Measurements from ENCODE around the gene PRPSAP1.
"Not testable (repeated sequence)": the region's sequence is repeated elsewhere in the genome, so short reads cannot be mapped to it uniquely, and the experiment has no call there.

Gene PRPSAP1

GRCh38 chr17:76357597-76358158 is 4.0 kb upstream of the PRPSAP1 start:
- FAIRE-seq = no peak

- FAIRE-seq = no peak
Measured at GRCh38 chr17:76356803-76357456, 3.2 kb upstream of the PRPSAP1 start.

- FAIRE-seq = no peak
Measured at GRCh38 chr17:76354747-76355310, 1.1 kb upstream of the PRPSAP1 start.

- no peak for FAIRE-seq
Measured at GRCh38 chr17:76354317-76354729, 607 bp upstream of the PRPSAP1 start.

- FAIRE-seq = no peak
Measured at GRCh38 chr17:76353004-76353598, 615 bp downstream of the PRPSAP1 start.

- no peak for FAIRE-seq
Measured at GRCh38 chr17:76351526-76352071, 2.1 kb downstream of the PRPSAP1 start.

- FAIRE-seq = no peak
Measured at GRCh38 chr17:76350463-76350862, 3.3 kb downstream of the PRPSAP1 start.

GRCh38 chr17:76346936-76347335 is 6.8 kb downstream of the PRPSAP1 start:
- not testable (repeated sequence) for FAIRE-seq

GRCh38 chr17:76345377-76345974 is 8.2 kb downstream of the PRPSAP1 start:
- no peak for FAIRE-seq

- no peak for FAIRE-seq
Measured at GRCh38 chr17:76343106-76343505, 10.6 kb downstream of the PRPSAP1 start.

GRCh38 chr17:76341301-76341700 is 12.4 kb downstream of the PRPSAP1 start:
- FAIRE-seq = no peak

GRCh38 chr17:76337413-76337777 is 16.3 kb downstream of the PRPSAP1 start:
- no peak for FAIRE-seq

- no peak for FAIRE-seq
Measured at GRCh38 chr17:76336756-76337412, 16.8 kb downstream of the PRPSAP1 start.

GRCh38 chr17:76335716-76336381 is 17.9 kb downstream of the PRPSAP1 start:
- FAIRE-seq = no peak

- no peak for FAIRE-seq
Measured at GRCh38 chr17:76333673-76334505, 19.8 kb downstream of the PRPSAP1 start.

- FAIRE-seq = no peak
Measured at GRCh38 chr17:76331083-76331482, 22.6 kb downstream of the PRPSAP1 start.

- no peak for FAIRE-seq
Measured at GRCh38 chr17:76329664-76330063, 24.1 kb downstream of the PRPSAP1 start.

GRCh38 chr17:76327696-76328095 is 26.0 kb downstream of the PRPSAP1 start:
- no peak for FAIRE-seq

- FAIRE-seq = no peak
Measured at GRCh38 chr17:76326306-76326705, 27.4 kb downstream of the PRPSAP1 start.

GRCh38 chr17:76318586-76318985 is 35.1 kb downstream of the PRPSAP1 start:
- no peak for FAIRE-seq

- no peak for FAIRE-seq
Measured at GRCh38 chr17:76317535-76317934, 36.2 kb downstream of the PRPSAP1 start.

Measured in G401.6 (cell line).